Stimulated activated CD4-positive, alpha-beta T cell treated with anti-CD3 and anti-CD28 coated beads, Interleukin-2, amount 100 ng/mL, for 48 hours (primary cell): ENCODE results near the gene TM9SF4.
"Not testable (repeated sequence)": the region's sequence is repeated elsewhere in the genome, so short reads cannot be mapped to it uniquely, and the experiment has no call there.

Experiments
- DNase-seq, 2 donors: peaks; one replicate each; pipeline ENCODE4 v3.0.0-alpha.2; 2020

The TM9SF4 gene

GRCh38 chr20:32091888-32092346 lies 17.6 kb upstream of the TM9SF4 start:
- peak; percentile 80 for DNase-seq

GRCh38 chr20:32098786-32099185 lies 10.7 kb upstream of the TM9SF4 start:
- DNase-seq: no peak

- no peak for DNase-seq
Observed at GRCh38 chr20:32108814-32109391, 611 bp upstream of the TM9SF4 start.

- DNase-seq: no peak
Observed at GRCh38 chr20:32110173-32110704, 725 bp downstream of the TM9SF4 start.

GRCh38 chr20:32110727-32111126 lies 1.2 kb downstream of the TM9SF4 start:
- no peak for DNase-seq

GRCh38 chr20:32111156-32111686 lies 1.7 kb downstream of the TM9SF4 start:
- no peak for DNase-seq

GRCh38 chr20:32111753-32112152 lies 2.2 kb downstream of the TM9SF4 start:
- no peak for DNase-seq

GRCh38 chr20:32112841-32113240 lies 3.3 kb downstream of the TM9SF4 start:
- DNase-seq: no peak

GRCh38 chr20:32113591-32114260 lies 4.2 kb downstream of the TM9SF4 start:
- DNase-seq: no peak

- DNase-seq: no peak
Observed at GRCh38 chr20:32114305-32114960, 4.9 kb downstream of the TM9SF4 start.

- no peak for DNase-seq
Observed at GRCh38 chr20:32115211-32115767, 5.8 kb downstream of the TM9SF4 start.

GRCh38 chr20:32116079-32116521 lies 6.6 kb downstream of the TM9SF4 start:
- DNase-seq: no peak

GRCh38 chr20:32116796-32117195 lies 7.3 kb downstream of the TM9SF4 start:
- DNase-seq: not testable (repeated sequence)

- not testable (repeated sequence) for DNase-seq
Observed at GRCh38 chr20:32118427-32118826, 8.9 kb downstream of the TM9SF4 start.

- DNase-seq: no peak
Observed at GRCh38 chr20:32119734-32120133, 10.2 kb downstream of the TM9SF4 start.

GRCh38 chr20:32121908-32122307 lies 12.4 kb downstream of the TM9SF4 start:
- DNase-seq: not testable (repeated sequence)

GRCh38 chr20:32123088-32123487 lies 13.6 kb downstream of the TM9SF4 start:
- no peak for DNase-seq

GRCh38 chr20:32124916-32125454 lies 15.5 kb downstream of the TM9SF4 start:
- no peak for DNase-seq

GRCh38 chr20:32125506-32125905 lies 16.0 kb downstream of the TM9SF4 start:
- no peak for DNase-seq

- DNase-seq: no peak
Observed at GRCh38 chr20:32126919-32127318, 17.4 kb downstream of the TM9SF4 start.

GRCh38 chr20:32127347-32127746 lies 17.8 kb downstream of the TM9SF4 start:
- no peak for DNase-seq

GRCh38 chr20:32128167-32128566 lies 18.7 kb downstream of the TM9SF4 start:
- DNase-seq: no peak

GRCh38 chr20:32129863-32130262 lies 20.3 kb downstream of the TM9SF4 start:
- DNase-seq: no peak
